GM23338 (cell line): ENCODE results near the gene PGGHG. TPM values are rescaled to one million over a fixed set of nuclear protein-coding genes. Genes with fewer than 3 reads are reported as not detected.

Source experiments
- ATAC-seq: fragments of 200-7000 bp; cut with Tn5 transposase; 3 replicates; pipeline ENCODE4 v1.9.1; 2020
- DNase-seq: peaks from one replicate; pipeline ENCODE4 v3.0.0-alpha.2; 2015; ENCODE audit warnings: low spot score
- H2AFZ ChIP-seq: fragments of 200-600 bp; sonication (generic); 2 replicates; pipeline ENCODE4 v1.8.0; 2016; ENCODE audit warnings: antibody characterized with exemption, mild to moderate bottlenecking, moderate library complexity
- H3F3A ChIP-seq: fragments of 200-600 bp; sonication (generic); replicated peaks from 2 replicates; pipeline ENCODE4 v1.8.0; 2017; ENCODE audit warnings: antibody characterized with exemption, mixed run types, low read depth
- H3K27ac ChIP-seq: fragments of 200-600 bp; sonication (generic); 2 replicates; pipeline ENCODE4 v1.6.1; 2016; ENCODE audit warnings: low read depth
- H3K27me3 ChIP-seq: fragments of 200-600 bp; sonication (generic); 2 replicates; pipeline ENCODE4 v1.8.0; 2016; ENCODE audit warnings: mild to moderate bottlenecking, mixed run types, moderate library complexity; ENCODE audit not compliant: insufficient read depth
- H3K36me3 ChIP-seq: fragments of 200-600 bp; sonication (generic); 2 replicates; pipeline ENCODE4 v1.8.0; 2016; ENCODE audit warnings: mild to moderate bottlenecking; ENCODE audit not compliant: insufficient read depth
- H3K4me1 ChIP-seq: fragments of 200-600 bp; sonication (generic); 2 replicates; pipeline ENCODE4 v1.8.0; 2016; ENCODE audit warnings: mild to moderate bottlenecking, moderate library complexity; ENCODE audit not compliant: insufficient read depth
- H3K4me2 ChIP-seq: fragments of 200-600 bp; sonication (generic); 2 replicates; pipeline ENCODE4 v1.7.1; 2017; ENCODE audit warnings: mixed run types
- H3K4me3 ChIP-seq: fragments of 200-600 bp; sonication (generic); 2 replicates; pipeline ENCODE4 v1.6.1; 2016; ENCODE audit warnings: mixed run types
- H3K79me2 ChIP-seq: fragments of 200-600 bp; sonication (generic); replicated peaks from 2 replicates; pipeline ENCODE4 v1.8.0; 2017; ENCODE audit warnings: mild to moderate bottlenecking; ENCODE audit not compliant: insufficient read depth
- H3K9me2 ChIP-seq: fragments of 200-600 bp; sonication (generic); 2 replicates; pipeline ENCODE4 v1.8.0; 2017; ENCODE audit not compliant: insufficient read depth
- H4K20me1 ChIP-seq: fragments of 200-600 bp; sonication (generic); replicated peaks from 2 replicates; pipeline ENCODE4 v1.8.0; 2017; ENCODE audit warnings: mild to moderate bottlenecking; ENCODE audit not compliant: insufficient read depth
- H3K27ac Mint-ChIP-seq: 2 replicates; pipeline ENCODE4 v1.8.0; 2020; ENCODE audit warnings: inconsistent platforms, mild to moderate bottlenecking, moderate library complexity, mixed read lengths
- H3K27me3 Mint-ChIP-seq: 3 replicates; pipeline ENCODE4 v1.8.0; 2022; ENCODE audit warnings: low read depth, mild to moderate bottlenecking, moderate library complexity, mixed read lengths, inconsistent platforms; ENCODE audit not compliant: insufficient read depth, poor library complexity
- H3K36me3 Mint-ChIP-seq: 3 replicates; pipeline ENCODE4 v1.8.0; 2021; ENCODE audit warnings: low read depth, mild to moderate bottlenecking, inconsistent platforms, moderate library complexity, mixed read lengths
- H3K4me1 Mint-ChIP-seq: 3 replicates; pipeline ENCODE4 v1.8.0; 2020; ENCODE audit warnings: mild to moderate bottlenecking, inconsistent platforms, mixed read lengths
- H3K4me3 Mint-ChIP-seq: 3 replicates; pipeline ENCODE4 v1.8.0; 2021; ENCODE audit warnings: moderate library complexity, mild to moderate bottlenecking, inconsistent platforms, mixed read lengths
- H3K9me3 Mint-ChIP-seq: 3 replicates; pipeline ENCODE4 v1.8.0; 2020; ENCODE audit warnings: moderate library complexity, mild to moderate bottlenecking, inconsistent platforms, mixed read lengths
- CREB1 ChIP-seq: fragments of 250-450 bp; sonication (Bioruptor Pico); IDR thresholded peaks from 2 replicates; pipeline ENCODE4 v1.5.0; 2020; ENCODE audit warnings: low read depth, mild to moderate bottlenecking, moderate library complexity
- EZH2 ChIP-seq: fragments of 200-600 bp; sonication (generic); IDR thresholded peaks from one replicate; pipeline ENCODE4 v1.8.0; 2017; ENCODE audit warnings: antibody characterized with exemption, mild to moderate bottlenecking, low read depth; ENCODE audit not compliant: unreplicated experiment
- EZH2phosphoT487 ChIP-seq: fragments of 200-600 bp; sonication (generic); IDR thresholded peaks from one replicate; pipeline ENCODE4 v1.8.1; 2018; ENCODE audit warnings: antibody characterized with exemption; ENCODE audit not compliant: unreplicated experiment
- JUNB ChIP-seq: IDR thresholded peaks from one replicate; pipeline ENCODE4 v1.6.1; 2016; ENCODE audit warnings: antibody characterized with exemption; ENCODE audit not compliant: unreplicated experiment
- NANOG ChIP-seq: IDR thresholded peaks from 2 replicates; pipeline ENCODE4 v1.6.1; 2016; ENCODE audit warnings: antibody characterized with exemption, borderline replicate concordance
- POLR2AphosphoS5 ChIP-seq: IDR thresholded peaks from 2 replicates; pipeline ENCODE4 v1.6.1; 2016; ENCODE audit warnings: antibody characterized with exemption, low read depth
- STAT1 ChIP-seq: IDR thresholded peaks from one replicate; pipeline ENCODE4 v1.6.1; 2016; ENCODE audit warnings: antibody characterized with exemption; ENCODE audit not compliant: unreplicated experiment
- ZNF114 ChIP-seq: fragments of 250-450 bp; sonication (Bioruptor Pico); IDR thresholded peaks from 2 replicates; pipeline ENCODE4 v1.5.0; 2020; ENCODE audit warnings: mild to moderate bottlenecking, moderate library complexity
- ZNF331 ChIP-seq: fragments of 250-450 bp; sonication (Bioruptor Pico); IDR thresholded peaks from 2 replicates; pipeline ENCODE4 v1.5.0; 2020; ENCODE audit warnings: low read depth, mild to moderate bottlenecking, moderate library complexity
- polyA plus RNA-seq: library from polyadenylated mRNA; unstranded; fragments of >200 nt; fragmentation: Nextera tagmentation; extraction: Ambion mirVana; gene quantifications from 2 replicates; pipeline ENCODE4 v1.2.1, GENCODE V29; 2016
- total RNA-seq: library from RNA; depleted of rRNA; stranded (reverse); fragments of >200 nt; shearing (Covaris generic); gene quantifications from 2 replicates; pipeline ENCODE4 v1.2.3, GENCODE V29; 2014
- TF ChIP-seq, protein P1 (sequence below): IDR thresholded peaks from 2 replicates; pipeline ENCODE4 v1.6.1; 2016; ENCODE audit warnings: antibody characterized with exemption
- TF ChIP-seq, protein P2 (sequence below): fragments of 250-450 bp; sonication (Bioruptor Pico); IDR thresholded peaks from 2 replicates; pipeline ENCODE4 v1.5.0; 2020; ENCODE audit warnings: mild to moderate bottlenecking, moderate library complexity
- TF ChIP-seq, protein P3 (sequence below), 2 experiments: fragments of 200-600 bp in 1 of 2; sonication (generic) in 1 of 2; conservative IDR thresholded peaks; 2 replicates each; pipeline versions ENCODE4 v1.5.1 to v1.6.1; 2016 to 2017; ENCODE audit warnings: antibody characterized with exemption in 2 of 2, low read depth in 2 of 2, mild to moderate bottlenecking in 2 of 2, moderate library complexity in 1 of 2
- TF ChIP-seq, protein P4 (sequence below): IDR thresholded peaks from one replicate; pipeline ENCODE4 v1.6.1; 2018; ENCODE audit warnings: antibody characterized with exemption; ENCODE audit not compliant: unreplicated experiment

PGGHG gene
- total and polyA plus RNA-seq, 2 experiments from 2014 or later = 24.9 to 55.8 TPM

DNA sequence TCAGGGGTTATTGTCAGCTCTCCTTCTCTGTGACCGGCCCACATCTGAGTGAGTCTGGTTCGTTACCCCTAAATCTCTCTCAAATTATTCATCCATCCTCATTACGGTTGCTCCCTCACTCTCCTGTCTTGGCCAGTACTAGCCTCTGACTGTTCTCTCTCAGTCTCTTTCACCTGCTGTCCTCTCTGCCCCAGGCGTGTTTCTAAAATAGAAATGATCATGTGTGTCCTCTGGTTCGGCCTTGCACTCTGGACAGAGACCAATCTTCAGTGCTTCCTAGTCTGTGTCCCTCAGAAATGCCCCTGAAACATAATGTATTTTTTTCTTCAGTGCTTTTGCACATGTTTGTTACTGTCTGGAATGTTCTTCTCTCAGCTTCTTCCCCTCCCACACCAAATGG is 47.3 kb upstream of the PGGHG start:
- H3K4me1 Mint-ChIP-seq = no peaks in the 10 kb centered on the region
- no peak overlapping the region for H3K27ac ChIP-seq
- H3K27ac Mint-ChIP-seq = no peak overlapping the region
- H3K9me2 ChIP-seq = no peaks in the 10 kb centered on the region
- H3K4me3 ChIP-seq = no peak overlapping the region
- DNase-seq (no peak), ATAC-seq (no peak)
- no peak overlapping the region for H3K4me2 ChIP-seq
- no peaks in the 10 kb centered on the region for H3K9me3 Mint-ChIP-seq
- H2AFZ ChIP-seq = no peak overlapping the region
- H3K4me3 Mint-ChIP-seq = no peak overlapping the region
- peaks cover 12% of the 10 kb centered on the region for H3F3A ChIP-seq
- TF ChIP-seq ZNF331 (CRISPR knock-in tag) (no peak), STAT1 (no peak), EZH2phosphoT487 (no peak), CREB1 (CRISPR knock-in tag) (no peak), NANOG (no peak), EZH2 (no peak), JUNB (no peak), ZNF114 (CRISPR knock-in tag) (no peak), POLR2AphosphoS5 (no peak)
- TF ChIP-seq, protein P1, sequence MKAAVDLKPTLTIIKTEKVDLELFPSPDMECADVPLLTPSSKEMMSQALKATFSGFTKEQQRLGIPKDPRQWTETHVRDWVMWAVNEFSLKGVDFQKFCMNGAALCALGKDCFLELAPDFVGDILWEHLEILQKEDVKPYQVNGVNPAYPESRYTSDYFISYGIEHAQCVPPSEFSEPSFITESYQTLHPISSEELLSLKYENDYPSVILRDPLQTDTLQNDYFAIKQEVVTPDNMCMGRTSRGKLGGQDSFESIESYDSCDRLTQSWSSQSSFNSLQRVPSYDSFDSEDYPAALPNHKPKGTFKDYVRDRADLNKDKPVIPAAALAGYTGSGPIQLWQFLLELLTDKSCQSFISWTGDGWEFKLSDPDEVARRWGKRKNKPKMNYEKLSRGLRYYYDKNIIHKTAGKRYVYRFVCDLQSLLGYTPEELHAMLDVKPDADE = no peak
- TF ChIP-seq, protein P2, sequence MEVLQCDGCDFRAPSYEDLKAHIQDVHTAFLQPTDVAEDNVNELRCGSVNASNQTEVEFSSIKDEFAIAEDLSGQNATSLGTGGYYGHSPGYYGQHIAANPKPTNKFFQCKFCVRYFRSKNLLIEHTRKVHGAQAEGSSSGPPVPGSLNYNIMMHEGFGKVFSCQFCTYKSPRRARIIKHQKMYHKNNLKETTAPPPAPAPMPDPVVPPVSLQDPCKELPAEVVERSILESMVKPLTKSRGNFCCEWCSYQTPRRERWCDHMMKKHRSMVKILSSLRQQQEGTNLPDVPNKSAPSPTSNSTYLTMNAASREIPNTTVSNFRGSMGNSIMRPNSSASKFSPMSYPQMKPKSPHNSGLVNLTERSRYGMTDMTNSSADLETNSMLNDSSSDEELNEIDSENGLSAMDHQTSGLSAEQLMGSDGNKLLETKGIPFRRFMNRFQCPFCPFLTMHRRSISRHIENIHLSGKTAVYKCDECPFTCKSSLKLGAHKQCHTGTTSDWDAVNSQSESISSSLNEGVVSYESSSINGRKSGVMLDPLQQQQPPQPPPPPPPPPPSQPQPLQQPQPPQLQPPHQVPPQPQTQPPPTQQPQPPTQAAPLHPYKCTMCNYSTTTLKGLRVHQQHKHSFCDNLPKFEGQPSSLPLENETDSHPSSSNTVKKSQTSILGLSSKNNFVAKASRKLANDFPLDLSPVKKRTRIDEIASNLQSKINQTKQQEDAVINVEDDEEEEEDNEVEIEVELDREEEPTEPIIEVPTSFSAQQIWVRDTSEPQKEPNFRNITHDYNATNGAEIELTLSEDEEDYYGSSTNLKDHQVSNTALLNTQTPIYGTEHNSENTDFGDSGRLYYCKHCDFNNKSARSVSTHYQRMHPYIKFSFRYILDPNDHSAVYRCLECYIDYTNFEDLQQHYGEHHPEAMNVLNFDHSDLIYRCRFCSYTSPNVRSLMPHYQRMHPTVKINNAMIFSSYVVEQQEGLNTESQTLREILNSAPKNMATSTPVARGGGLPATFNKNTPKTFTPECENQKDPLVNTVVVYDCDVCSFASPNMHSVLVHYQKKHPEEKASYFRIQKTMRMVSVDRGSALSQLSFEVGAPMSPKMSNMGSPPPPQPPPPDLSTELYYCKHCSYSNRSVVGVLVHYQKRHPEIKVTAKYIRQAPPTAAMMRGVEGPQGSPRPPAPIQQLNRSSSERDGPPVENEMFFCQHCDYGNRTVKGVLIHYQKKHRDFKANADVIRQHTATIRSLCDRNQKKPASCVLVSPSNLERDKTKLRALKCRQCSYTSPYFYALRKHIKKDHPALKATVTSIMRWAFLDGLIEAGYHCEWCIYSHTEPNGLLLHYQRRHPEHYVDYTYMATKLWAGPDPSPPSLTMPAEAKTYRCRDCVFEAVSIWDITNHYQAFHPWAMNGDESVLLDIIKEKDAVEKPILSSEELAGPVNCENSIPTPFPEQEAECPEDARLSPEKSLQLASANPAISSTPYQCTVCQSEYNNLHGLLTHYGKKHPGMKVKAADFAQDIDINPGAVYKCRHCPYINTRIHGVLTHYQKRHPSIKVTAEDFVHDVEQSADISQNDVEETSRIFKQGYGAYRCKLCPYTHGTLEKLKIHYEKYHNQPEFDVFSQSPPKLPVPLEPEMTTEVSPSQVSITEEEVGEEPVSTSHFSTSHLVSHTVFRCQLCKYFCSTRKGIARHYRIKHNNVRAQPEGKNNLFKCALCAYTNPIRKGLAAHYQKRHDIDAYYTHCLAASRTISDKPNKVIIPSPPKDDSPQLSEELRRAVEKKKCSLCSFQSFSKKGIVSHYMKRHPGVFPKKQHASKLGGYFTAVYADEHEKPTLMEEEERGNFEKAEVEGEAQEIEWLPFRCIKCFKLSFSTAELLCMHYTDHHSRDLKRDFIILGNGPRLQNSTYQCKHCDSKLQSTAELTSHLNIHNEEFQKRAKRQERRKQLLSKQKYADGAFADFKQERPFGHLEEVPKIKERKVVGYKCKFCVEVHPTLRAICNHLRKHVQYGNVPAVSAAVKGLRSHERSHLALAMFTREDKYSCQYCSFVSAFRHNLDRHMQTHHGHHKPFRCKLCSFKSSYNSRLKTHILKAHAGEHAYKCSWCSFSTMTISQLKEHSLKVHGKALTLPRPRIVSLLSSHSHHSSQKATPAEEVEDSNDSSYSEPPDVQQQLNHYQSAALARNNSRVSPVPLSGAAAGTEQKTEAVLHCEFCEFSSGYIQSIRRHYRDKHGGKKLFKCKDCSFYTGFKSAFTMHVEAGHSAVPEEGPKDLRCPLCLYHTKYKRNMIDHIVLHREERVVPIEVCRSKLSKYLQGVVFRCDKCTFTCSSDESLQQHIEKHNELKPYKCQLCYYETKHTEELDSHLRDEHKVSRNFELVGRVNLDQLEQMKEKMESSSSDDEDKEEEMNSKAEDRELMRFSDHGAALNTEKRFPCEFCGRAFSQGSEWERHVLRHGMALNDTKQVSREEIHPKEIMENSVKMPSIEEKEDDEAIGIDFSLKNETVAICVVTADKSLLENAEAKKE (CRISPR knock-in tag) = no peak
- TF ChIP-seq, protein P3, sequence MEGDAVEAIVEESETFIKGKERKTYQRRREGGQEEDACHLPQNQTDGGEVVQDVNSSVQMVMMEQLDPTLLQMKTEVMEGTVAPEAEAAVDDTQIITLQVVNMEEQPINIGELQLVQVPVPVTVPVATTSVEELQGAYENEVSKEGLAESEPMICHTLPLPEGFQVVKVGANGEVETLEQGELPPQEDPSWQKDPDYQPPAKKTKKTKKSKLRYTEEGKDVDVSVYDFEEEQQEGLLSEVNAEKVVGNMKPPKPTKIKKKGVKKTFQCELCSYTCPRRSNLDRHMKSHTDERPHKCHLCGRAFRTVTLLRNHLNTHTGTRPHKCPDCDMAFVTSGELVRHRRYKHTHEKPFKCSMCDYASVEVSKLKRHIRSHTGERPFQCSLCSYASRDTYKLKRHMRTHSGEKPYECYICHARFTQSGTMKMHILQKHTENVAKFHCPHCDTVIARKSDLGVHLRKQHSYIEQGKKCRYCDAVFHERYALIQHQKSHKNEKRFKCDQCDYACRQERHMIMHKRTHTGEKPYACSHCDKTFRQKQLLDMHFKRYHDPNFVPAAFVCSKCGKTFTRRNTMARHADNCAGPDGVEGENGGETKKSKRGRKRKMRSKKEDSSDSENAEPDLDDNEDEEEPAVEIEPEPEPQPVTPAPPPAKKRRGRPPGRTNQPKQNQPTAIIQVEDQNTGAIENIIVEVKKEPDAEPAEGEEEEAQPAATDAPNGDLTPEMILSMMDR (conservative IDR thresholded peaks at IDR 0.05; ENCODE audit: low read depth in 2 of 2) = no peak
- TF ChIP-seq, protein P4, sequence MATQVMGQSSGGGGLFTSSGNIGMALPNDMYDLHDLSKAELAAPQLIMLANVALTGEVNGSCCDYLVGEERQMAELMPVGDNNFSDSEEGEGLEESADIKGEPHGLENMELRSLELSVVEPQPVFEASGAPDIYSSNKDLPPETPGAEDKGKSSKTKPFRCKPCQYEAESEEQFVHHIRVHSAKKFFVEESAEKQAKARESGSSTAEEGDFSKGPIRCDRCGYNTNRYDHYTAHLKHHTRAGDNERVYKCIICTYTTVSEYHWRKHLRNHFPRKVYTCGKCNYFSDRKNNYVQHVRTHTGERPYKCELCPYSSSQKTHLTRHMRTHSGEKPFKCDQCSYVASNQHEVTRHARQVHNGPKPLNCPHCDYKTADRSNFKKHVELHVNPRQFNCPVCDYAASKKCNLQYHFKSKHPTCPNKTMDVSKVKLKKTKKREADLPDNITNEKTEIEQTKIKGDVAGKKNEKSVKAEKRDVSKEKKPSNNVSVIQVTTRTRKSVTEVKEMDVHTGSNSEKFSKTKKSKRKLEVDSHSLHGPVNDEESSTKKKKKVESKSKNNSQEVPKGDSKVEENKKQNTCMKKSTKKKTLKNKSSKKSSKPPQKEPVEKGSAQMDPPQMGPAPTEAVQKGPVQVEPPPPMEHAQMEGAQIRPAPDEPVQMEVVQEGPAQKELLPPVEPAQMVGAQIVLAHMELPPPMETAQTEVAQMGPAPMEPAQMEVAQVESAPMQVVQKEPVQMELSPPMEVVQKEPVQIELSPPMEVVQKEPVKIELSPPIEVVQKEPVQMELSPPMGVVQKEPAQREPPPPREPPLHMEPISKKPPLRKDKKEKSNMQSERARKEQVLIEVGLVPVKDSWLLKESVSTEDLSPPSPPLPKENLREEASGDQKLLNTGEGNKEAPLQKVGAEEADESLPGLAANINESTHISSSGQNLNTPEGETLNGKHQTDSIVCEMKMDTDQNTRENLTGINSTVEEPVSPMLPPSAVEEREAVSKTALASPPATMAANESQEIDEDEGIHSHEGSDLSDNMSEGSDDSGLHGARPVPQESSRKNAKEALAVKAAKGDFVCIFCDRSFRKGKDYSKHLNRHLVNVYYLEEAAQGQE = no peak
- peaks cover 6% of the 10 kb centered on the region for H3K4me1 ChIP-seq
- no peaks in the 10 kb centered on the region for H3K27me3 ChIP-seq
- H3K36me3 Mint-ChIP-seq = peaks cover 48% of the 10 kb centered on the region
- peaks cover 28% of the 10 kb centered on the region for H3K36me3 ChIP-seq
- peaks cover 3% of the 10 kb centered on the region for H3K27me3 Mint-ChIP-seq
- peaks cover 26% of the 10 kb centered on the region for H3K79me2 ChIP-seq
- peaks cover 19% of the 10 kb centered on the region; the same call in 1 of the 2 replicates for H4K20me1 ChIP-seq
